GM21723 (cell line): ENCODE data around the gene CD164.
"Not testable (repeated sequence)": the region's sequence is repeated elsewhere in the genome, so short reads cannot be mapped to it uniquely, and the experiment has no call there.

Source experiments
- ATAC-seq: cut with Tn5 transposase; IDR thresholded peaks from one replicate; pipeline ENCODE4 v1.9.1; 2021; ENCODE audit warnings: mild to moderate bottlenecking, moderate library complexity; ENCODE audit not compliant: unreplicated experiment

The CD164 gene

GRCh38 chr6:109344226-109344625 lies 38.0 kb downstream of the CD164 start:
- no peak for ATAC-seq

- no peak for ATAC-seq
Observed at GRCh38 chr6:109343518-109343917, 38.7 kb downstream of the CD164 start.

GRCh38 chr6:109342911-109343310 lies 39.4 kb downstream of the CD164 start:
- no peak for ATAC-seq

GRCh38 chr6:109342506-109342905 lies 39.8 kb downstream of the CD164 start:
- ATAC-seq = no peak

GRCh38 chr6:109340811-109341210 lies 41.5 kb downstream of the CD164 start:
- no peak for ATAC-seq

- ATAC-seq = no peak
Observed at GRCh38 chr6:109339906-109340678, 42.2 kb downstream of the CD164 start.

- ATAC-seq = no peak
Observed at GRCh38 chr6:109336221-109336961, 45.9 kb downstream of the CD164 start.

- ATAC-seq = not testable (repeated sequence)
Observed at GRCh38 chr6:109333870-109334269, 48.4 kb downstream of the CD164 start.

GRCh38 chr6:109332748-109333147 lies 49.5 kb downstream of the CD164 start:
- ATAC-seq = no peak

GRCh38 chr6:109331081-109331480 lies 51.2 kb downstream of the CD164 start:
- no peak for ATAC-seq

GRCh38 chr6:109330263-109330662 lies 52.0 kb downstream of the CD164 start:
- no peak for ATAC-seq

- no peak for ATAC-seq
Observed at GRCh38 chr6:109328629-109329028, 53.6 kb downstream of the CD164 start.

GRCh38 chr6:109327959-109328358 lies 54.3 kb downstream of the CD164 start:
- no peak for ATAC-seq

- ATAC-seq = no peak
Observed at GRCh38 chr6:109327491-109327890, 54.8 kb downstream of the CD164 start.

- no peak for ATAC-seq
Observed at GRCh38 chr6:109326351-109326750, 55.9 kb downstream of the CD164 start.

- no peak for ATAC-seq
Observed at GRCh38 chr6:109325400-109325801, 56.9 kb downstream of the CD164 start.

- ATAC-seq = no peak
Observed at GRCh38 chr6:109323241-109323640, 59.0 kb downstream of the CD164 start.

GRCh38 chr6:109322825-109323224 lies 59.4 kb downstream of the CD164 start:
- no peak for ATAC-seq

- no peak for ATAC-seq
Observed at GRCh38 chr6:109321752-109322151, 60.5 kb downstream of the CD164 start.

- no peak for ATAC-seq
Observed at GRCh38 chr6:109320072-109320471, 62.2 kb downstream of the CD164 start.

GRCh38 chr6:109318328-109318876 lies 63.9 kb downstream of the CD164 start:
- ATAC-seq = no peak

- no peak for ATAC-seq
Observed at GRCh38 chr6:109316909-109317308, 65.4 kb downstream of the CD164 start.
